Measurements from ENCODE around the gene DBR1. TPM values are rescaled to one million over a fixed set of nuclear protein-coding genes. Genes with fewer than 3 reads are reported as not detected.

The DBR1 gene
- total and polyA plus RNA-seq, 8 donors = 16.7 to 21.5 (median 20.2) TPM

DNA sequence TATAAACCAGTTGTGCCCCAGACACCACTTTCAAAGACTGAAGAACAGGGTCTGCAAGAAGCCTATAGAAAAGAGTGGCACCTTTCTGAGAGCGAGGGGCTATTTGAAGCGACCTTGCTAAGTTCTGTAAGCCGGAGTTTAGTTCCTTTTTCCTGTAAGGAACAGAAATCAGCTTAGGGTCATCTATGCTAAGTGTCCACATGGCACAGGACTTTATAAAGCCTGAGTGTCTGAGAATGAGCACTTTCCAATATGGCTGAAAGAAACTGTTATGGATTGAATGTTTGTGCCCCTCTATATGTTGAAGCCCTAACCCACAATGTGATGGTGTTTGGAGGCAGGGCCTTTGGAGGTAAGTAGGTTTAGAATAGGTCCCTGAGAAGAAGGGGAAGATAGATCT, 38.5 kb downstream of the DBR1 start:
- H3K27me3 ChIP-seq = no peaks in the 10 kb centered on the region
- TF ChIP-seq, protein P1, sequence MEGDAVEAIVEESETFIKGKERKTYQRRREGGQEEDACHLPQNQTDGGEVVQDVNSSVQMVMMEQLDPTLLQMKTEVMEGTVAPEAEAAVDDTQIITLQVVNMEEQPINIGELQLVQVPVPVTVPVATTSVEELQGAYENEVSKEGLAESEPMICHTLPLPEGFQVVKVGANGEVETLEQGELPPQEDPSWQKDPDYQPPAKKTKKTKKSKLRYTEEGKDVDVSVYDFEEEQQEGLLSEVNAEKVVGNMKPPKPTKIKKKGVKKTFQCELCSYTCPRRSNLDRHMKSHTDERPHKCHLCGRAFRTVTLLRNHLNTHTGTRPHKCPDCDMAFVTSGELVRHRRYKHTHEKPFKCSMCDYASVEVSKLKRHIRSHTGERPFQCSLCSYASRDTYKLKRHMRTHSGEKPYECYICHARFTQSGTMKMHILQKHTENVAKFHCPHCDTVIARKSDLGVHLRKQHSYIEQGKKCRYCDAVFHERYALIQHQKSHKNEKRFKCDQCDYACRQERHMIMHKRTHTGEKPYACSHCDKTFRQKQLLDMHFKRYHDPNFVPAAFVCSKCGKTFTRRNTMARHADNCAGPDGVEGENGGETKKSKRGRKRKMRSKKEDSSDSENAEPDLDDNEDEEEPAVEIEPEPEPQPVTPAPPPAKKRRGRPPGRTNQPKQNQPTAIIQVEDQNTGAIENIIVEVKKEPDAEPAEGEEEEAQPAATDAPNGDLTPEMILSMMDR (IDR thresholded peaks at IDR 0.05) = no peak
- no peak for DNase-seq
- intact Hi-C loops (cut with DNase I) = no loop called here
- H3K27ac ChIP-seq = peak overlapping the region; percentile 2 to 86
- no peaks in the 10 kb centered on the region for H3K9me3 ChIP-seq
- H3K36me3 ChIP-seq = no peaks in the 10 kb centered on the region
- peak; percentile 74 for ATAC-seq
- no peak overlapping the region for H3K4me3 ChIP-seq
- peaks cover 0 to 43% of the 10 kb centered on the region in 2 donors for H3K4me1 ChIP-seq

DNA sequence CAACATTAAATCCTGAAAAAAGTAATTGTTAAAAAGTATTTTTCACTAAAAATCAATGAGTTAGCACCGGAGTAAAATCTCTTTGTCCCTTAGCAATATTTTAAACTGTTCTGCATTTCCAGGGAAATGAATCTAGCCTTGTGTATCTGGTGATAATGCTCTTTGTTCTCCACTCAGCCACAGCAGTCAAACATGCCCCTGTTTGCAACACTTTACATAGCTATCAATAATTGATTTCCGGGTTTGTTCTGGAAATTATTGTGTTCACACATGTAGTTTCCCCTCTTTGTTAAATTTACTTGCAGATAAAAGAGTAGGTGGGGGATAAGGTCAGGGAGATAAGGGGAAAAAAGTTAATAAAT, 38.9 kb downstream of the DBR1 start:
- Histone ChIP-seq H3K27ac (peak overlapping the region in 1 of 2 donors; percentile 86), H3K4me3 (no peak overlapping the region), H3K27me3 (no peaks in the 10 kb centered on the region), H3K4me1 (peaks cover 0 to 43% of the 10 kb centered on the region in 2 donors), H3K36me3 (no peaks in the 10 kb centered on the region), H3K9me3 (no peaks in the 10 kb centered on the region)
- intact Hi-C loops (cut with DNase I) = no loop called here
- TF ChIP-seq, protein P1 (IDR thresholded peaks at IDR 0.05) = no peak
- DNase-seq = no peak
- ATAC-seq = no peak

DNA sequence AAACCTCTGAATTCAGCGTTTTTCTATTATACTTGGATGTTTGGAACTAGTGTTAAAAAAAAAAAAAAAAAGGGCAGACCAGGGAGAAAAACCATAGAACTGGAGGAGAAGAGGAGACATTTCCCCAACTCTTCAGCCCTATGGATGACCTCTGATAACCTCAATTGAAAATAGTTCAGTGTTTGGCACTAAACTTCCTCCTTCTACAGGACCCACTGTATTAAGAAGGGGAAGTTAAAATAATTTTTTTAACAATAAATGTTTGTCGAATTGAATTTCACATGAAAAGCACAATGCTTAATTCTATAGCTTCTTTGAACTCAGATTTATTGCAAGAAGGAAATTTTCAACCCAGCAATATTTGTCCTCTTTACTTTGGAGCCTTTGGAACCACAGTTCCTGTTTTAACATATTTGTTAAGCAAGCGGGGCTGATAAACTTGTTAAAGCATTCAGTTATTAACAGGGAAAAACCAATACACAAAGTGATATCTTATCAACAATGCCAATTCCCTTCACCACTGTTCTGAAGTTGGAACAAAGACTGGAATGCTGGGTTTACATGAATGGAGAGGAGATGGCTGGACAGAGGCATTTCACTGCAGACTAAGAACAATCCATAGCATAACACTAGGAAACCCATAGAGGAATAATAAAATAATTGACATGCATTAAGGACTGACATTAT, 39.4 kb downstream of the DBR1 start:
- Histone ChIP-seq H3K27ac (peak overlapping the region in 1 of 2 donors; percentile 86), H3K9me3 (no peaks in the 10 kb centered on the region), H3K4me1 (peaks cover 0 to 43% of the 10 kb centered on the region in 2 donors), H3K27me3 (no peaks in the 10 kb centered on the region), H3K4me3 (no peak overlapping the region), H3K36me3 (no peaks in the 10 kb centered on the region)
- peak; percentile 57 for ATAC-seq
- TF ChIP-seq, protein P1 (IDR thresholded peaks at IDR 0.05) = no peak
- DNase-seq = no peak
- intact Hi-C loops (cut with DNase I) = no loop called here

DNA sequence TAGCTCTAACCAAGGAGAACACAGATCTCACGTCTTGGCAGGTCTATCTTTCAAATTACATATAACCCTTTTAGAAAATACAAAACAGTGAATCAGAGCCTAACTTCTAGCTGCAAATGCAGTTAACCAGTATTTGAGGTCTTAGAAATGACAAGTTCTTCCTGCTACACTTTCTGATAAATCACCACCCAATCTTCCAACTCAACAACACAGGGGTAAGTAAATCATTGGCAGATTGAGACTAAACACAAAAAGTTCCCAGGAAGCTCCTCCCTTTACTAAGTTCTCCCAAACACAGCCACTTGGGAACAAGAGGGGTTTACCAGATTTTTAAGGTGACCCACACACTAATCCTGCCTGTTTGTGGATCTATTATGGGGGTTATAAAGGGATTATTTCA, 42.5 kb downstream of the DBR1 start, which contains the start of gene A4GNT:
TSS of gene A4GNT (minus strand) at position 152 of the 400 bp plus-strand sequence. CDS start 1,134 bp downstream, outside the sequence.
- Histone ChIP-seq H3K27me3 (no peaks in the 10 kb centered on the region), H3K27ac (no peak within 1 kb of the TSS), H3K36me3 (no peaks in the 10 kb centered on the region), H3K9me3 (no peaks in the 10 kb centered on the region), H3K4me1 (peaks cover 0 to 29% of the 10 kb centered on the region in 2 donors), H3K4me3 (no peak within 1 kb of the TSS)
- ATAC-seq (no peak), DNase-seq (no peak)
- TF ChIP-seq, protein P1 (IDR thresholded peaks at IDR 0.05) = no peak
- intact Hi-C loops (cut with DNase I) = no loop called here

DNA sequence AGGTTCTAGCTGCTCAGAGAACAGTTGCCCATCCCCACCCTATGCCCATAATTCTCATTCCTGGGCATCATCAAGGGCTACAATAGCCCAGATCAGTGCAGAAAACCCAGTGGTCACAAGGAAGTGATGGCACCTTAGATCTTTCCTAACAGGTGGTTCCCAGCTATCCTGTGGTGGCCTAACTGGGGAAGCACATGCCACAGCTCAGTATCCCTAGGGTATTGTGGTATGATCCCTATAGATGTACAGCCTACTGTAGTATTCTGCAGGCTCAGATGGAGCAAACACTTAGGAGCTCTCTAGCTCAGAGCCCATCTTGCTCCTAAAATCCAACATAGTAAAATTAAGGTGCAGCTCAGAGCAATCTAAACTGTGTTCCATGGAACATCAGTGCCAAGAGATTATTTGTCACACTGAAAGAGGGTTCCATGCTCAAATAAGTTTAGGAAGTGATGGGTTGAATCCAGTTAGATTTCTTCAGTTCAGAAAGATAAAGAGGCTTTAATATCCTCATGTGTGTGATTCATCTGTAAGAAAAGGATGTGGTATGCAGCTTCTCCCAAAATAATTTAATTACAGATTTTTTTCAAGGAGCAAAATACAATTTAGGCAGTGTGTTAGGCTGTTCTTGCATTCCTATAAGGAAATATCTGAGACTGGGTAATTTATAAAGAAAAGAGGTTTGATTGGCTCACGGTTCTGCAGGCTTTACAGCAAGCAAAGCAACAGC, 46.9 kb downstream of the DBR1 start:
- Histone ChIP-seq H3K27ac (no peak overlapping the region), H3K4me3 (no peak overlapping the region), H3K4me1 (peaks cover 0 to 16% of the 10 kb centered on the region in 2 donors), H3K36me3 (no peaks in the 10 kb centered on the region), H3K27me3 (no peaks in the 10 kb centered on the region), H3K9me3 (no peaks in the 10 kb centered on the region)
- DNase-seq = no peak
- TF ChIP-seq, protein P1 (IDR thresholded peaks at IDR 0.05) = no peak
- no peak for ATAC-seq
- intact Hi-C loops (cut with DNase I) = no loop called here
